ENCODE results near the gene CDKAL1.
A peak's percentile ranks its signal among the peaks of the same experiment; 100 is the strongest.

Gene CDKAL1

DNA sequence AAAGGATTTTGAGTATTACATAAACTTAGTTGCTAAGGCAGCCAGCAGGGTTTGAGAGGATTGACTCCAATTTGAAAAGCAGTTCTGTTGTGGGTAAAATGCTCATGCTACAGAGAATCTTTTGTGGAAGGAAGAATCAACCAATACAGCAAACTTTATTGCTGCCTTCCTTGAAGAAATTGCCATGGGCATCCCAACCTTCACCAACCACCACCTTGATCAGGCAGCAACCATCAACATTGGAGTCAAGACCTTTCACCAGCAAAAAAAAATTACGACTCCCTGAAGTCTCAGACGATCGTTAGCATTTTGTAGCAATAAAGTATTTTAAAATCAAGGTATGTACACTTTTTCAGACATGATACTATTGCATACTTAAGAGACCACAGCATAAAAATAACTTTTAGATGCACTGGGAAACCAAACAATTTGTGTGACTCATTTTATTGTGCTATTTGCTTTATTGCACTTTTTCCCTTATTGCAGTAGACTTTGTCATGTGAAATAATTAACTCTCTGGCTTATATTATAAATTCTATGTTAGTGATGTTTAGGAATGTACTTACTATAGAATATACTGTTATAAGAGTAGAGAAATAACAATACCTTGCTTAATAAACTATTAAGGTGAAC, 390.8 kb downstream of the CDKAL1 start:
- no peak for DNase-seq

DNA sequence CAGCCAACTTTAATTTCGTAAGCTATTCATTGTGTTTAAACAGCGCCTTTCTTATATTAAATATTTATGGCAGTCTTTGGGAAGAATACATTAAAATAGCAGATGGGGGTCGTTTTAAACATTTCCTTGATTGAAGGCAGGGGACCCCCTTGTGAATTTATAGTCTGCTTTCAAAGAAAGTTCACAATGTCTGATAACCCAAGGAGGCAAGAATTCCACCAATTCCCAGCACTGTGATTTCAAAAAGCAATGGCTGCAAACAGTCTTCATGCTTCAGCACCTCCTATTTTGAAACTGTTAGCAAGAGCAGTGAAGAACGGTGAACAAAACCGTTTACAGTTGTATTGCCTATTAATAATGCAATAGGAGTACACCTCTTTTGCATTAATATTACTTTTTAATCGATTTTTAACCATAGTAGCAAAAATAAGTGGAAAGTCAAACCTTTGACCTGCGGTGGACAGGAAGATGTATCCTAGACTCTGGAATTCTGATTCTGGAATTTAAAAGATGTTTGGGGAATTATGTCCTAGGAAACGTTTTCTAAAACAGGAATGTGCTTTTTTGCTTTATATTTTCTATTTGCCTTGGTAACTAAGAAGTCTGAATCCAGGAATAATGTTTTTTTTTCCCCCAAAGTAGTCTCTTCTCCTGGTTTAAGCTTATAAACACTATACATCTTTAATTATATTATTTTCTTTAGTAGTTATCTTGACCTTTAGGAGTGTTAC, 393.0 kb downstream of the CDKAL1 start:
- no peak for DNase-seq

DNA sequence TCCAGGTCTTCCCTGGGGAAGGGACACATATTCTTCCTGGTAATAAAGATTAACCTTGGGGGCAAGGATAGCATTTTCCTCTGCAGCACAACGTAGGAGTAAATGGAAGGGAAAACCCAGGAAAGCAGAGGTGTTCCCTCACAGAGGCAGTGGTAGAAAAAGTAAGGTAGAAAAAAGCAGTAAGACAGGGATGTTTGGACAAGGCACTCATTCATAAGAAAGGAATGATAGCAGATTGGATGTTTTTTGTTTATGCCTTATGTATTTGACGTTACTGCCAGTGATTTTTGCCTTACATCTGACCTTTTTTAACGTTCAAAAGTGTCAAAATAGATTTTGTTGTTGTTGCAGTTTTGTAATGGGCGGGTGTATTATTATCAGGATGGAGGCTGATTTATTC, 395.0 kb downstream of the CDKAL1 start:
- no peak for DNase-seq

DNA sequence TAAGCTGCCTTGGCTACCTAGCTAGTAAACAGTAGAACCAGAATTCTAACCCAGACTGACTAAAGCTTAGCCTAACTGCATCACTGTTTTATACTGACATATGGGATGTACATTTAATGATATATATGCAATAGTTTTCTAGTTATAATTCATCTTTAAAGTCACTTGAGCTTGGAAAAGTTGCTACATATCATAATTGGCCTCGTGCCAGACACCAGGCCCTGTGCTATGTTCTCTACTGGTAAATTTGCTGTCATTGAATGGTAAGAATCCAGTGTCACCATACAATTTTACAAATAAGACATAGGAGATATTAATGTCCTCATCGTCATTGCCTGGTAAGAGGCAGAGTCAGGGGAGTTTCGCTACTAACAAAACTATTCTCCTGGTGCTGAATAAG, 396.8 kb downstream of the CDKAL1 start:
- DNase-seq: no peak

DNA sequence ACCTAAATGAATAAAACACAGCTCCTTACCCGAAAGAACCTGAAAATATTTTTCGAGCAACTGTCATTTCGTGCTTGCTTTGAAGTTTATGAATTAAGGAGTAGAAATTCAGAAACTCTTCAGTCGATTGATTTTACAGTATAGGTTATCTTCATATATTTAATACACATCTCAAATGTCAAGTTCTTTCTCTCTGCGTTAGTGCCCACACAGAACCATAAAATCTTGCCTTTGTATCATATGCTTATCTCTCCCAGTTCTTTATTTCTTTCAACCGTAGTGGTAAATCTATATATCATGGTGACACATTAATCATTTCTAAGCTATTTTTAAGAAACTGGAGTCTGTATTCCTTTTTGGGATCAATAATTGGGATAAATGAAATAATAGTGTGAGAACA, 397.5 kb downstream of the CDKAL1 start:
- DNase-seq: no peak

DNA sequence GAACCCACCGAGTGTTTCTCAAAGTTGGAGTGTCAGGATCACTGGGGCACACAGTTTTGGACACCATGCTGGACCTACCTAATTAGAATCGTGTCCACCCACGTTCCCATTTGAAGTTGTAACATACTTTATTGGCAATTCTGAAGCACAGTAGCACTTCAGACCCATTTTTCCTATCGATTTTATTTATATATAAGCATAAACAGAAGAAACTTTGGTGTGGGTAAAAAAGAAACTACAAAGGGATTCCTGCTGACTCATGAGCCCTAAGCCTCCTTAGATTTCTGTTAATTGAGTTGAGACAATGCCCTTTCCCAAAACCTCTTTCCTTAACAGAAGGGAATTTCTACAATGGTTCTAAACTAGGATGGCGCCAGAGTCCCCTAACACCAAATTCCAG, 398.0 kb downstream of the CDKAL1 start:
- no peak for DNase-seq

- DNase-seq: no peak
Observed at GRCh38 chr6:20933057-20933788, 399.0 kb downstream of the CDKAL1 start.

DNA sequence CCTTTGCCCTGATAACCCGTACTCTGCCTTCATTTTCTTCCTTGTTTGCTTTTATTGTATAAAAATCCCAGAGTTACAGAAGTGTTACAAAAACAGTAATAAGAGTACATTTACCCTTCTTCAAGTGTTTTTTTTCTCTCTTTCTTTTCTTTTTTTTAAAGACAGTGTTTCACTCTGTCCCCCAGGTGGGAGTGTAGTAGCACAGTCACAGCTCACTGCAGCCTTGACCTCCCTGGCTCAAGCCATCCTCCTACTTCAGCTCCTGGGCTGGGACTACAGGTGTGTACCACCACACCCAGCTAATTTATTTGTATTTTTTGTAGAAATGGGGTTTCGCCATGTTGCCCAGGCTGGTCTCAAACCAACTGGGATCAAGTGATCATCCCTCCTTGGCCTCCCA, 402.7 kb downstream of the CDKAL1 start:
- no peak for DNase-seq

DNA sequence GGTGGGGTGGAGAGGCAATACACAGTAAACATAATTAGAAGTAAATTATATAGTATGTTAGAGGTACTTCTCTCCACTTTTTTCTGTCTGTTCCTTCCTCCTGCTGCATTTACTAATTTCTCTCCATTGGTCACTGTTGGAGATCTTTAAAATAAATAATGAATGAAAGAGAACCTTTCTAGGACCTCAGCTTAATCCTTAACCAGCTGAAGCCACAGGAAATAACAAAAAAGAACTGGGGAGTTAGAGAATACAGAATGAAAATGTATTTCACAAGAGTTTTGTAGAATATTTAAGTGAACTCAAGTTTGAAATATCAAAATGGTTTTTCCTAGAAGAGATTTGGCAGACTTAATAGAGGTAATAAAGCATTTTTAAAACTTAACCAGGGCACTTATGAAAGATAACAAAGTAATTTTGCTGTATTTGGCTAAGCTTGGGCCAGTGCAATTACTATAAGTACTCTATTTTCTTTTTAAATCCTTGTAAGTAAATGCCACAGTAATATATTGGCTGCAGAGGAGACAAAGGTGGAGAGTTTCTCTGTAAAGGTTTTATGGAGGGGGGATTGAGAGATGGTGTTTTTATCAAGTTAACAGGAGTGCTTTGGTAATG, 405.0 kb downstream of the CDKAL1 start:
- peak; percentile 10 for DNase-seq

DNA sequence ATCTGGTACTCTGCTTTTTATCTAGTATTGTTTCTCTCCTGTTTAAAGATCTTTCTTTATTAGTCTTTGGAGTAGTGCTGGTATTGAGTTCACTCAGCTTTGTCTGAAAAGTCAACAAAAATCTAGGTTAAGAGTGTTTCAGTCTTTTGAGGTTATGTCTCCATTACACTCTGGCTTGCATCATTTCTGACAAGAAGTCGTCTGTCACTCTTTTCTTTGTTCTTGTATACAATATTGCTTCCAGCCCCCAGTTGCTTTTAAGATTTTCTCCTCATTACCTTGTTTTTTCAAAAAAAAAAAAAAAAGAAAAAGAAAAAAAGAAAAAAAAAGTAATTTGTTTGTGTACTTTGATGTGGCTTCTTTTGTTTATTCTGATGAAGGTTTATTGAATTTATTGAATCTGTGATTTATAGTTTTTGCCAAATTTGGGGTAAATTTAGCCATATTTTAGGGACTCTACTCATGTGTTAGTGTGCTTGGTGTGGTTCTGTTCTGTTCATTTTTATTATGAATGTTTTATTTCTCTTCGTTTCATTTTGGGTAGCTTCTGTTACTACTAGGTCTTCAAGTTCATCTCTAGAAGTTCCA, 408.9 kb downstream of the CDKAL1 start:
- no peak for DNase-seq

DNA sequence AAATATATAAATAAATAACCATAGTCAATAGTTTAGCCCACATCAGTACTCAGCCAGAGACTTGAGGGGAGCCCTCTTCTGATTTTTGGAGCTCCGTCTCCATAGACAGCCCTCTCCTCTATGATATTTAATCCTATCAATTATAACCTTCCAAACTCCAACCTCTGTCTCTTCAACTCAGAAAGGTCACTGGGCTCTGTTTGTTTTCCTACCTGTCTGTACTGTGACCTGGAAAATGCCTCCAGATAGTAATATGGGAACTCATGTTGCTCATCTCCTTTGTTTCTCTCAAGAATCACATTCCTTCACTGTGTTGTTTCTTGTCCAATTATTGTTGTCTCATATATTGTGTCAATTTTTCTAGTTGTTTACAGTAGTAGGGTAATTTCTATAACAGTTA, 409.7 kb downstream of the CDKAL1 start:
- no peak for DNase-seq

DNA sequence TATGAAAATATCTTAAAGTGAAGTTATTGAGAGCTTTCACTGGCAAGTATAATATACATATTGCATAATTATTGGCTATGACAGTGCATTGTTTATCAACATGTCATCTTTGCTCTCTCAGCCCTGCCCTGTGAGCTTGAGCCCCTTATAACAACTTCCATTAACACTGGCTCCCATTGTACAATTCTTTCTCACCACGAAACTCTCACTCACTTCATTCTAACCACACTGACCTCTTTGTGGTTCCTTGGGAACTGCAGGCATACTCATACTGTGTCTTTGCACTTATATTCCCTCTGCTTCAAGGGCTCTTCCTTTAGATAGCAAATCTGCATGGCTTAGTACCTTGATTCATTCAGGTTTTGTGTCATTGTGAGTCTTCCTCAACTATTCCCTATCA, 411.8 kb downstream of the CDKAL1 start:
- no peak for DNase-seq

GRCh38 chr6:20946890-20947289, 412.6 kb downstream of the CDKAL1 start:
- DNase-seq: no peak

DNA sequence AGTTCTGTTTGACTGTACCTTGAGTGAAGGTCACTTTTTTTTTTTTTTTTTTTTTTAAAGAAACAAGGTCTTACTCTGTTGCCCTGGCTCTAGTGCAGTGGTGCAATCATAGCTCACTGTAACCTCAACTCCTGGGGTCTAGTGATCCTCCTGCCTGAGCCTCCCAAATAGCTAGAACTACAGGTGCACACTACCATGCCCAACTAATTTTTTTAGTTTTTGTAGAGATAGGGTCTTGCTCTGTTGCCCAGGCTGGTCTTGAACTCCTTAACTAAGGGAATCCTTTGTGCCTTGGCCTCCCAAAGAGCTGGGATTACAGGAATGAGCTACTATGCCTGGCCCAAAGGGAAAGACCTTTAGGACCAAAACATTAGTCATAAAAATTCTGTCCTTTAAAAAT, 413.7 kb downstream of the CDKAL1 start:
- no peak for DNase-seq

DNA sequence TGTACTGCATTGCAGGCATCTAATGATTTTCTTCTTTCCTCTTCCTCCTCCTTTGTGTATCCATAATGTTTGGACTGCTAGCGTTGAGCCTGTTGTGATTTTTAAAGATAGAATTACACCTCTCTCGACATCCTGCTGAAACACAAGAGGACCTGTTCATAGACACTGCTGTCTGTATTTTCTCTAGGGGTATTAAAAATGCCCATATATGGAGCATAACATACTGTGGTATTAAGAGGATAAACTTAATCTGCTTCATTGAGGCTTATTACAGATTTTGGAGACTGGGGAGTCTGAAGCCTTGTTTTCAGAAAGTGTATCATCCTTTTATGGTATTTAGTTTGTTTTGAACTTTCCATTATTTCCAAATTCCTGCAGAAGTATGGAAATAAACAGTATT, 414.3 kb downstream of the CDKAL1 start:
- DNase-seq: no peak

GRCh38 chr6:20949138-20949537, 414.9 kb downstream of the CDKAL1 start:
- no peak for DNase-seq

DNA sequence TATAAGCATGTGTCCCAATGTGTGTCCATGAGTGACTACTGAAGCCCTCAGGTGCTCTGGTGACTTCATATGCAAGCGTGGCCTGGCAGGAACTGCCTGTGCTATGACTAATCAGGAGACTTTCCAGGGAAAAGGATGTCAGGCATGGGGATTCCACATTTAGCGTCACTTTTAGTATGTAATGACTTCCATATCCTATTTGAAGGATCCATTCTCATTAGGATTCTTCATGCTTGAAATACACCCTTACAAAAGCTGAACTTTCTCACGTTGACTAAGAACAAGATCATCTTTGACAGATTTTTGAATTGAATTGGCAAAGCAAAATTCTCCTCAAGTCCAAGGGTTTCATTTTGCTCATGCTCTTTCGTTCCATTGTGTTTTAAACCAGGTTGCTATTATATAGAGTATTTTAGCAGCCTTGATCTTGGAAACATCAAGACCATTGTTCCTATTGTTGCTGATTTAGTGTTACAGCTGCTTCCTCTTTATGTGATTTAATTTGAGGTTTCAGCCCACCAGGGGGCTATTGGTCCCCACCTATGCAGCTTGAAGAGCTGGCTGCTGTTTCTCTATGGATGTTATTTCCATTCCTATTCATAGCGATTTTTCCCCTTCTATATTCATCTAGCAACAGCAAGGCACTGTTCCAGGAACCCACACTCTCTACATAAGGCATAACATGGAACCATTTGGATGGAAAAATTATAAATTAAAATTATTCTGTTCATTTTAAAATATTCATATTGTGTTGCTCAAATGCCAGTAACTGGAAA, 418.6 kb downstream of the CDKAL1 start:
- DNase-seq: no peak

GRCh38 chr6:20954315-20954714, 420.1 kb downstream of the CDKAL1 start:
- DNase-seq: no peak

- DNase-seq: no peak
Observed at GRCh38 chr6:20955131-20955530, 420.9 kb downstream of the CDKAL1 start.

- DNase-seq: no peak
Observed at GRCh38 chr6:20955751-20956150, 421.5 kb downstream of the CDKAL1 start.

GRCh38 chr6:20960067-20960466, 425.8 kb downstream of the CDKAL1 start:
- no peak for DNase-seq

DNA sequence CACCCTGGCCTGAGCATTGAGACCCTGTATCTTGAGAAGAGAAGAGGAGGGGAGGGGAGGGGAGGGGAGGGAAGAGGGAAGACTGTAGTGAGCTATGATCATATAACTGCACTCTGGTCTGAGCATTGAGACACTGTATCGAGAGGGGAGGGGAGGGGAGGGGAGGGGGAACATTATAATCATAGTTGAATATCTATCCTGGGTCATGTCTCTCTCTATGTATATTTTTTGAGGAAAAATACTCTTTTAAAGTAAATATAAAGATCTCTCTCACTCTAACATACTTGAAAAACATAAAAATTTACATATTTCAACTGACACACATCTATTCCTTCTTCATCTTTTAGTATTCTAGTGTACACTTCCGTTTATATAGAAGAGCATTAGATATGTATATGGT, 431.0 kb downstream of the CDKAL1 start:
- no peak for DNase-seq

All from right kidney (tissue), 1 donor.